AG20443 (cell line): ENCODE data around the gene MOB3C.

ENCODE experiments used
- DNase-seq: peaks from one replicate; pipeline ENCODE4 v3.0.0; 2012; ENCODE audit warnings: low spot score, mixed read lengths

Gene MOB3C

DNA sequence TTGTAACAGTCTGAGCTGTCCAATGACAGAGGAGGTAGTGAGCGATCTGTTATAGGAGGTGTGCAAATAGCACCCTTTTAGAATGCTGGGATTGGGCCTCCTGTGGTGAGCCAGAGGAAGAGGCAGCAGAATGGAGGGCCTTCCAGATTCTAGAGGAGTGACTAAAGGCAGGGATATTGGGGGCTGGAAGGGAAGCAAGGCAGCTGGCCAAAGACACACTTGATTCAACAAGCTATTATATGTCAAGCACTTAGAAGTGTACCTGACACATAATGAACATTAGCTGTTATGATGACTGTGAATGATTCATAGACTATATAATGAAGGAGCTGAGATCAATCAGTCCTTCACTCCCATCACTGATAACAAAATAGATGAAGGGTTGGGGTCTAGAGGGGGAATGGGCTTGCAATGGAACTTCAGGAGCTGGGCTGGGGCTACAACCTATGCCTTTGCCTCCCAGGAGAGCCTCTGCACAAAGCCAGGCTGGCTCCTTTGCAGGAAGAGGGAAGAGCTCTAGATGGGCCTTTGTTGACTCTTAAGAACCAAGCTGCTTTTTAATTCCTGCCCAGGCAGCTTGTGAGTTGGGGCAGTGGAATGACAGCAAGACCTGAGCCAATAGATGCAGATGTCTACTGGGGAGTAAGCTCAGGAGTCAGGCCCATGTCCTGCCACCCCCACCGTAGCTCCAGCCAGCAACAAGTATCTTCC, 10.2 kb downstream of the MOB3C start:
- DNase-seq = no peak

DNA sequence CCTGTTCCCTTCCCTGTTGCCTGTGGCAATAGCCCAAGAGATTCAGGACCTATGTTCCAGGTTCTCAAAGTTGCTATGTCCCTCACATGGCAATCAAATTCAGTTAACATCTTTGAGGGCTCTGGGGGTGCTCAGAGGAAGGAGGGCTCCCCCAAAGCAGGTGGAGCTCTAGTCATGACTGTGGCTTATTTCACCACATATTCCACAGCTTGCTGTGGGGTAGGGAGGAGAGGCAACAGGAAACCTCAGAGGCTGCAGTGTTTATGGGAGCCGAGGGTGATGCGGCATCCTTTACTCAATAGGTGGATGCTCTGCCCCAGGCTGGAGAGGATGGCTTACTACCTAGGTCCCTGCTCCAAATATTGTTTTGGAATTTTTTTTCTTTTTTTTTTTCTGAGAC, 11.4 kb downstream of the MOB3C start:
- DNase-seq = no peak

DNA sequence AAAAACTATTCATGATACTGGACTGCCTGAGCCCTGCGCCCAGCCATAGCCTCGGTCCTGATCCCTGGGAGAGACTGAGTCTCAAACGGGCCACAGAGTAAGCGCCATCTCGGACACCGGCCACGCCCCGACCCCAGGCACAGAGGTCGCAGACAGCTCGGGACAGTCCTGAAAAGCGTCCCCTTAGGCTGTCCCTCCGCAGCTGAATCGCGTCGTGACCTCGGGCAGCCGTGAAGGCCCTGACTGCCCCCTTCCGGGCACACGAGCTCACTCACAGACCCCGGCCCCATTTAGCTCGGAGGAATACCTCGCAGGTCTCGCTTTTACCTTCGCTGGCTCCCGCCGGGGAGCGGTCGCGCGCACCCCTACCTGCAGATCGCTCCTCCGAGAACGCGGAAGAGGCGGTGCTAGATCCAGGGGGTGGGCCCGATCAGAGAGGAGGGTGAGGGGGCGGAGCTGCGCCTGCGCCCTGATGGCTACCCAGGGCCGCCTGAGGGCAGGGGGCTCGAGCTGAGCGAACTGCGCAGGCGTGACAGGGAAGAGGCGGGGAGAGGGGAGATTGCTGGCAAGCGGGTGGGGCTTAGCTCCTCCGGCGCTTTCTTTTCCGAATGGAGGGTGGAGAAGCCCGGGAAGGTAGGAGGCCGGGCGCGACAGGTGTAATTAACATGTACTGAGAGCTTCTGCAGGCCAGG, 12.6 kb downstream of the MOB3C start, which contains the start of gene MKNK1:
MKNK1 (minus strand) TSS at position 411 of the 692 bp plus-strand sequence. CDS start 20,941 bp downstream, outside the sequence.
- peak; percentile 100 for DNase-seq

DNA sequence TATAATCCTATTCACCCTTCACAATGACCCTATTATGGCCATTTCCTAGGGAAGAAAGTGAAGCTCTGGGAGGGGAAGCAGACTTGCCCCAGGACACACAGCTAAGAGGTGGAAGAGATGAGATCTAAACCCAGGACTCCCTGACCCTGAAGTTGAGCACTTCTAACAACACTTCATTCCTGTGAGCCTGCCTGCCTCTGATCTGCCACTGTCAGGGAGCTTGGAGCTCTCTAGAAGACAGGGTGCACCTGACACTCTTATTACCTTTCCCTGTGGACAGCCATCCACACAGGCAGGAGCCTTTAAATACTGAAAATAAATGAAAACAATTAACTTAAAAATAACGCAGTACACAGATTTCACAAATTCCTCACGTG, 13.1 kb downstream of the MOB3C start:
- no peak for DNase-seq

DNA sequence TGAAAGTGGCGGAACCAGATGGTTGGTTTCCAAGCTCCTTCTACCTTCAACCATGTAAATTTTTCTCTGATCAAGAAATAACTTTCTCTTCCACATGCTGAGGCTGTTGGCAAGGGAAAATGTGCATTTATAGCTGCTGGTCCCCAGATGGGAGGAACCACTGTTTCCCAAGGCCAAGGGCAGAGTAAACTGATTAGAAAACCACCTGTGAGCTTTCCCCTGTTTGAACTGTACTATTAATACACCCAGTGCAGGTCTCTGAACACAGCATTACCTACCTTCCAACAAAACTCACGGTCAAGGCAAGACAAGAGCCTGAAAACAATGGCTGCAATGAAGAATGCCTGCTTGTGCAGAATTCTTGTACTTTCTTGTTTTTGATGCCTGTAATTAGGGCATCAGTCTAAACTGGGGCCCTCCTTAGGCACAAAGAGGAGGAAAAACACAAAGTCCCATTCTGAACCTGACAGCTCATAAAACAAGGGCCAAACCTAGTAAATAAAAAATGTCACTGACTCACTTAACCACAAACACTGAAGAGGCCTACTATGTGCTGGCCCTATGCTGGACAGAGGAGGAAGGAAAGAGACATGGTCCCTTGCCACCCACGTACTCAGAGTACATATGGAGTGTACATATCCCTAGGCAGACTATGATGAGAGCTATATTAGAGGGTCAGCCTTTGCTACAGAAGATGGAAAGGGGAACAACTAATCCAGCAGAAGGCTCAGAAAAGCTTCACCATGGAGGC, 15.2 kb downstream of the MOB3C start:
- no peak for DNase-seq

DNA sequence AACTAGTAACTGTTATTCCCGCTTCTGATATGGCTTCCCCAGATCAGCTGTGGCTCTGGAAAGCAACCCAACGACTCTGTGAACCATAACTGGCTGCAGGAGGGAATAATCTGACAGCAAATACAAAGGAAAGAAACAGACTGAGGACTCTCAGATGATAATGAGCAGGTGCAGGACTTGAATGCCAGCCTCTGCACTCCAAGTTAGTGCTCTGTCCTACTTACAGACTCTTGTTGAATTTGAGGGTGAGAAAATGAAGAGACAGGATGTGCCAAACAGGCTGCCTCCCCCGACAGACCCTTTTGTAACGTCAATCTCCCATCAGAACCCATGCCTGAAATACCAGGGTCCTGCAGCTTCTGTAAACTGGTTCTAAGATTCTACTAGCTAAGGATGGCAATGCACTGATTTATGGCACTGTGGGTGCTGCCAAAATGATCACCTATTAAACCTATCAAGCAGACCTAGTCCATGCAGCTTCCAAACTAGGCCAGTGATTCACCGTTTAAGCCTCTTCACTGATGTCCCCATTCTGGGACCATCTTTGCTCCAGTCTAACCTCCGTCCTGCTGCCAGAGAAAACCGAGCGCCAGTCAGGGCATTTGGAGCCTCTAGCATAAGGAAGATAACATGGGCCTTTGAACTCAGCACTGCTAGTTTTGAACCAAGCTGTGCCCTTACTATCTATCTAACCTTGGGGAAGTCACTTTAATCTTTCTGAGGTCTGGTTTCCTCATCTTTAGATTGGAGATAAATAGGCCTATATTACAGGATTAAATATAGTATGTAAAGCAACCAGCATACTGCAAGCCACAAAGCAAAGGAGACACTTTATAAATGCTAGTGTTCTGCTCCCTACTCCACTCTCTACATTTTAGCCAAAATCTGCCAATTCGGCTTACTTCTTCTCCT, 17.3 kb downstream of the MOB3C start:
- DNase-seq = no peak

DNA sequence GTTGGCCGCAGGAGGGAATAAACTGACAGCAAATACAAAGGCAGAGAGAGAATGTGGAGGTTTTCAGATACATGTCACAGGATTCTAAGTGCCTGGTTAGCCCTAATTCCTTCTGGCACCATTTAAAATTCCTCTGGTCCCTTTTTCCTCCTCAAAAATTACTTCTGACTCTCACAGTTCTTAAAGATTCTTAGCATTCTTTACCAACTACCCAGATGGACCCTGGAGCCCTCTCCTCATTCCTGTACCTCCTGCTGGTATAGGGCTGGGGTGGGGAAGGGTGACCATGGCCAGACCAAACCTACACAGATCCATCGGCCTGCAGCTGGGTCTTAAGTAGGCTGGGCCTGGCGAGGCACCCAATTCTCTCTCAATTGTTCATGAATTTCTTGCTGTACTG, 19.8 kb downstream of the MOB3C start:
- no peak for DNase-seq

DNA sequence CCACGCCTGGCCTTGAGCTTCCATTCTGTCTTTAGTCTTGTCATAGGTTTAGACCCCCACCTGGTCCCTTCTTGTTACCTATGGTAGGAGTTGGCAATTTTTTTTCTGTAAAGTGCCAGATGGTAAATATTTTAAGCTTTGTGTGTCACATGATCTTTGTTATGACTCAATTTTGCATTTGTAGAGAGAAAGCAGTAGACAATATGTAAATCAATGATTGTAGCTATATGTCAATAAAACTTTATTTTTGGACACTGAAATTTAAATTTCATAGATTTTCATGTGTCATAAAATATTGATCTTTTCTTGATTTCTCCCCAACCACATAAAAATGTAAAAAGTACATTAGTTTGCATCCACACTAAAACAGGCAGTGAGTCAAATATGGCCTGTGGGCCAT, 20.6 kb downstream of the MOB3C start:
- no peak for DNase-seq

DNA sequence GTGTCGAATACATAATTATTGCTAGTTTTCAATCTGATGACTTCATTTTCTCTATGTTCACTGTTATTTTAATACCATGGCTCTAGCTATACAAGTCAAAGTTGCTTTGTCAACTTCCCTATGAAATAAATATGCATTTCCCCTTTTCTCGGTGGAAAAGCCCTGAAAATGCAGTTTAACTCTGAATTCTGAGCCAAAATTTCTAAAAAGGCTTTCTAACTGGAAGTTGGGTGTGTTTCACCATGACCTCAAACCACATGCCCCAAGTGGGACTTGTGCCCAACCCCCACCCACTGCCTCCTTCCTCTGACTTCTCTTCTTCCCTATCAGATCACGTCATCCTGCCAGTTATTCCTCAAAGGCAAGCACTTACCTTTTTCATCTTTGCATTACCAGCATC, 21.5 kb downstream of the MOB3C start:
- peak; percentile 34 for DNase-seq

DNA sequence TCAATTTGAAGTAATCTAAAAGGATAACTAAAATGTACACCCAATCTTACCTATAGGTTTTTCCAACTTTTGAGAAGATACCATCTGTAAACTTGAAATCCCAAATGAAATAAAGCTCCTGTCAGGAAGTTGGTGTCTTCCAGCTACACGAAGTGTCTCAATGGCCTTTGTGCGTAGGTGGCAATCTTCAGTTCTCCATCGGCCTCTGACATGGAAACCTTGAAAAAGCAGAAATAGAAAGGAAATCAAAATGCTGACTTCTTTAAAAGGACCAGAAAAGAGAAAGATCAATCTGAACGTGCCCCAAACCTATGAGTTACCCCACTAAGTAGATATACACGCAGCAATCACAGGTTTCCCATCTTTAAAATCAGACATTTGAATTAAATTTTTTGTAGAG, 22.5 kb downstream of the MOB3C start:
- DNase-seq = no peak

DNA sequence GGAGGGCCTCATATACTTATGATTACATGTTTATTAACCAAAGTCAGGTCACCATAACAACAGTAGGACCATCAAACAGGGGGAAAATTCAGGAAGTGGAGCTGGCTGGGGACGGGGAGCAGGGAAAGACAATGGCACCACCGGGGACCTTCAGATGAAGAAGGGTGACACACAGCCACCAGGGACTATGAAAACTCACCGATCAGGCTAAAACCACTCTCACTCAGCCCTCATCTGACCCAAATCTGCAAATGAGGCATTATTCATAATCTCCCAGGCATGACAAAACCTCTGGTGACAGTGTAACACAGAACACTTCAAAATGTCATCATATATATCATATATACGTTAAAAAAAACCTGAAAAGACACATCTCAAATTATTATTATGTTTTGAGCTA, 23.8 kb downstream of the MOB3C start:
- no peak for DNase-seq

DNA sequence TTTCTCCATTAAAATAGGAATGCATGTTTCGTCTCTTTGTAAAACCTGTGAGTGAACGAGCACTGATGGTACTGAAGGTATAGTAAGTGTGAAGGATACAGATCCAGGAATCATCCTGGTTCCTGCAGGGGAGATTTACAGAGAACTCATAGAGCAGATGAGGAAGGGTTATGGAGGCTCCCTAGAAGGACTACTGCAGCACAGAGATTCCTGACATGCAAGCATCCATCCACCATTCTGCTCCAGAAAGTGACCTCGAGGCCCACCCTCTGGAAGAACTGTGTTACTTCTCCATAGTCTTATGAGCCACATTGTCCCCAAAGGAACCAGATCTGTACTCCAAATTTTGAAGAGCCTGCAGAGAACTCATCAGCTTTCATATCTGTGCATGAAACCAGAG, 27.1 kb downstream of the MOB3C start:
- DNase-seq = no peak

DNA sequence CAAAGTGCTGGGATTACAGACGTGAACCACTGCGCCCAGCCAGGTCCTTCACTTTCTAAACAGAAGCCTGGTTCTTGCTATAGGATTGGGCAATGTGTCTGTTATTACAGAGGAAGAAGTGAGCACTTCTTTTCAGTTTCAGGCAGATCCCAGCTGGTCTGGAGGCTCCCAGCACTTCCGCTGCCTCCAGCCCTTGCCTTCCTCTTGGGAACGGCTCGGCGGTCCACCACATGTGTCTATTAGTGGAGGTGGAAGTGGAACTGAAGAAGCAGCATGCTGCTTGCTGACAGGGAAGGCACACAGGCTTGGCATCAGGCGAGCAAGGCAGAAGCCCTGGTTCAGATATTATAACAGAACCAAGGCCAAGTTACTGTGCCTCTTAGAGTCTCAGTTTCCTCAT, 29.5 kb downstream of the MOB3C start:
- DNase-seq = no peak

DNA sequence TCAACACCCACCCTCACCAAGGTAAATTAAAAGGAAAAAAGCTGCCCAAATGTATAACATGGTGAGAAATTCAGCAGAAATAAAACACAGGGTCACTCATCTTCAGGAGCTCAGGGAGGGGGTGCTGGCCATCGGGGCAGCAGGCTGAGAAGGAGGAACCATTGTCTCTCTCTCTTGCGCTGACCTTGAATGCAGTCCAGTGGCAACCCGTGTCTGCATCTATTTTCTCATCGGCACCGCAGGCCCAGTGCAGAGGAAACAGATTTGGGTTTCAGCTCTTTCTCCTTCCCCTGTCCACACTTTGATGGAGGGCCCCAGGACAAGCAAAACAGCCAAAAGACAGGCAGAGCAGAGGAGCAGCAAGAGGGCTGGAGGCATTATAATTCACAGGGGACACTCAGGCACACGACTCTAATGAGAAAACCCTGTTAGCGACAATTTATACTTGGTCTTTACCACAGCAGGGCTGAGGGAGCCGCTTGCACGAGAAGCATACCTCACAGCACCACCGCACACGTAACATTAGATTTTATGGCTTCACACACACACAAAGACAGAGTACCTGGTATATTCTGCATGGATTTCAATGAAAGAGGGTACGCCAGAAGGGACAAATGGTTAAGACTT, 31.2 kb downstream of the MOB3C start:
- DNase-seq = no peak

DNA sequence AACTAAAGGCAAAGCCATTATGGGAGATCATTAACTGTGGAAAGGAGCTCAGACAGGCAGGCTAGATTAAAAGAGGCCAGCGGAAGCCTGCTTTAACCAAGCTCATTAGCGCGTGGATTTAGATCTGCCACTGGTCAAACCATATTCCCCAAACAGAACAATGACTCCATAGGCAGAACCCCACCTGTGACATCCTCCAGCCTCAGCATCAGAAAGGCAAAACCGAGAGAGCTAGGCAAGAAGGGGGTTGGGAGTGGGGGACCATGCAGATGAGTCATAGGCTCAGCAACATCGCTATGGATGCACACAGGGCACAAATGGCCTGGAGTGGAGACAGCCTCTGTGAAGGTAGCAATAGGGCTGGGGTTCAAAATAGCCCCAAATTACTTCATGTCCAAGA, 33.1 kb downstream of the MOB3C start:
- DNase-seq = no peak

DNA sequence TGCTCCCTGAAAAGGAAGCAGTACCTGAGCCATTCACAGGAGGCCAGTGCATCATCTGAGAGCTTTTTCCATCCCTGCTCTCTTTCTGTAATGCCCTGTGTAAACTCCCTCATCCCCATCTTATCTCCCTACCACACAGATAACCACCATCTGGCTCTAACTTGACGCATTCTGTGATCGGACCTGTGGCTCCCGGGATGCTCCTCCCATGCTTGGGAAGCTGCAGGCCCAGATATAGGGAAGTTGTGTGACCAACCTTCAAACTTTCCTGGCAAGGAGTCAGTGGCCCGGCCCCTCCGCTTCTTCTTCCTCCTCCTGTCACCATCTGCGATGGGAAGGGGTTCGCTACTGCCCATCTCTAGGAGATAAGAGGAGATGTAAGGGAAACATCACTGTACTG, 33.6 kb downstream of the MOB3C start:
- DNase-seq = no peak

DNA sequence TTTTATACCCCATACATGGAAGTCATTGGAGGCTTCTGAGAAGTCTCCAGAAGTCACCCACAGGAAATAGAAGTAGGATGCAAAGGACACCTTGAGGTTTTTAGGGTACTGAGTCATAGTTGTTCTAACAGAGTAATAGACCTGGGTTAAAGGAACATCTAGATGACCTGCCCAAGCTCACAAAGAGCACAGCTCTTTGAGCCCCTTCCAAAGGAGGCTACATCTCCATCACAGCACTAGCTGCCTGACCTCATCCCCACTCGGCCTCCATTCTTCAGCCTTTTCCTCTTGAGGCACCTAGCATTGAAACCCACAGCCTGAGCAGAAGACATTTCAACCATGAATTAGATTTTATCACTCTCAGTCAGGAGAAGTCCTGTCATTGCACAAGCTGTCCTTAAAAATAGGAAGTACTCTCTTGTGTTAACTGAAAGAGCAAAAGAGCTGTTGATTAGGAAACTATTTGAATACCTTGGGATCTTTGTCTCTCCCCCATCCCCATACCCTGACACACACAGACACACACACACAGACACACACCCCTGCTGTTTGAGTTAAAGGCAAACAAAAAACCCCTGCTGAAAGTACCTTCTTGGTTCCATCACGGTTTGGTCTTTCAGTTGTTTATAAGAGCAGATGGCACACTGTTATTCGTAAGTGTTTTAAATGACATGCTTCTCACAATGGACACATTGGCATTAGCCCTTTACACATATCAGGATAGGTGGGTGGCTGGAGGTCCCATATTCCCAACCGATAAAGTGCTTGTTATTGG, 34.7 kb downstream of the MOB3C start:
- no peak for DNase-seq

DNA sequence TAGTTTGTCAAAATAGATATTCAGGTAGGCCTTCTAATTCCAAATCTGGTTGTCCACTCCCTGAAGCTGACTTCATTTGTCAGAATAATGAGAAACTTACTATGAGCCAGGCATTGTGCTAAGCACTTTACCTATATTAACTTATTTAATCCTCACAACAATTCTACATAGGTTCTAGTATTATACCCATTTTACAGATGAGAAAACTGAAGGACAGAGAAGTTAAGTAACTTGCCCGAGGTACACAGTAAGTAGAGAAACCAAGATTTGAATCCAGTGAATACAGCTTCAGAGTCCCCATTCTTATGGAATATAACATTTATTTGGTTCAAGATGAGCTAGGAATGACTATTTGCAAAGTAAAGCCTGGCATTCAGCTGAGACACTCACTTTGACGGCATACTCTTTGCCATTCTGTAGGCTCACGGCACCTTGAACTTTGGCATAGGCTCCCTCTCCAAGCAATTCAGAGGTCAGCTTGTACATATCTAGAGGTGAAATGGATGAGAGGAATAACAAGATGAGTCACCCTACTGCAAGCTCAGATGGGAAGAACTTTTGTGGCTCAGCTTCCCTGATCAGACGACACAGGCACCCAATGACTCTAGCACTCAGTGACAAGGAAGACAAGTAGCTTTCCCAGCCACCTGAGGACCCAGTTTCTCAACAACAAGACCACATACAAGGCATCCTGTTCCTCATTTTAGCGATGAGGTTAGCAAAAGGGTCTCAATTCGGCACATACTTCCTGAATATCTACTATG, 36.3 kb downstream of the MOB3C start:
- no peak for DNase-seq

DNA sequence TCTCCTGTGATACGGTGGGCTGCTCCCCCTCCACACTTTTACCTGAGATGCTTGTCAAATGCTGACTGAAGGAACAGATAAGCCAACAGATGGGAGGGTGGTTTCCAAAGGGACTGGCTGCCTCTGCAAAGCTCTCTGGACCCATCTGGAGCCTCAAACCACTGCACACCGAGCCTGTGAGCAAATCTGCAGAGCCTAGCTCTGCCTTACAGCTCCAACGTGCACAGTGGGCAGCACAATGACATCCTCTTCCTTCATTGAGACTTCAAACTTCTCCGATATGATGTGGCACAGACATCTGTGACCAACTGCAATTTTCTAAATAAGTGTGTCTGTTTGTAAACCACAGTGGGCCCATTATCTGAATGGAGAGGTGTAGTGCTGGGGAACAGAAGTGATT, 38.9 kb downstream of the MOB3C start:
- no peak for DNase-seq

DNA sequence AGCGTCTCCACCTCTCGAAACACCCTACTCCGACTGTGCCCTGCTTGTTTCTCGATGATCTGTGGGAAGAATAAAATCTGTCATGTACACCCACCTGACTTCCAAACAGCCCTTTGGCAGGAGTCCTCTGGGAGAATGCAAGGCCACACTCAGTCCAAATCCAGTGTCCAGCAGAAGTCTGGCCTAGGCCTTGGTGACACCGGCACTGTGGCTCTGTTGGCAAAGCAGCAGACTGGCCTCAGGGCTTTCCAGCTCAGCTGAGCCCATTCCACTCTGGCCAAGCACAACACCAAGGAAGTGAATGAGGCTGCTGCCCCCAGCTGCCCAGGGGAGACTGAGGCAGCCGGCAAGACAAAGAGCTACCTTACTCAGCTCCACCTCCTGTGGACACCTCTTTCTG, 40.0 kb downstream of the MOB3C start:
- no peak for DNase-seq
